ENCODE results near the gene TXNDC12.

TXNDC12 gene

DNA sequence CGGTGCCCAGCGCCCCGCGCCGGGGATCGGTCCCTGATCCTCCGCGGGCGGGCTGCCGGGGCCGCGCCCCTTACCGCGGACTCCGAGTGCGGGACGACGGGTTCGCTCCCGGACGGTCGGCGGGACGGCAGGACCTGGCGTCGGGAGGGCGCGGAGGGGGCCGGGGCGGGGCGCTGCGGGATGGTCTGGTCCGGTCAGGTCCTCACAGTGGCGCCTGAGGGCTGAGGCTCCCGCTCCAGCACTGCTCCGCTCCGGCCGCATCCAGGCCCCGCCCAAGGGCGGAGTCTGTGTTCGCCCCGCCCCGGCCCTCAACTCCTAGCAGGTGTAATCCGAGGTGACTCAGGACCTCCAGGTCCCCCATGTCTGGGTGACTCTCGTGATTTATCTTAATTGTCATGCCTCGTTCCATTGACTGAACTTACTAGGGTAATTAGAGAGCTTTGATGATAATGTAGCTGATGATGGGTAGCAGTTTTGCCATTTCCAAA lies 64.5 kb downstream of the TXNDC12 start, which contains the start of gene RAB3B:
Gene RAB3B, minus strand, starts transcription at position 223 of the 488 bp plus-strand sequence. CDS start 13,583 bp downstream, outside the sequence.
- DNase-seq: peak; percentile 51 to 74 (median 62)

DNA sequence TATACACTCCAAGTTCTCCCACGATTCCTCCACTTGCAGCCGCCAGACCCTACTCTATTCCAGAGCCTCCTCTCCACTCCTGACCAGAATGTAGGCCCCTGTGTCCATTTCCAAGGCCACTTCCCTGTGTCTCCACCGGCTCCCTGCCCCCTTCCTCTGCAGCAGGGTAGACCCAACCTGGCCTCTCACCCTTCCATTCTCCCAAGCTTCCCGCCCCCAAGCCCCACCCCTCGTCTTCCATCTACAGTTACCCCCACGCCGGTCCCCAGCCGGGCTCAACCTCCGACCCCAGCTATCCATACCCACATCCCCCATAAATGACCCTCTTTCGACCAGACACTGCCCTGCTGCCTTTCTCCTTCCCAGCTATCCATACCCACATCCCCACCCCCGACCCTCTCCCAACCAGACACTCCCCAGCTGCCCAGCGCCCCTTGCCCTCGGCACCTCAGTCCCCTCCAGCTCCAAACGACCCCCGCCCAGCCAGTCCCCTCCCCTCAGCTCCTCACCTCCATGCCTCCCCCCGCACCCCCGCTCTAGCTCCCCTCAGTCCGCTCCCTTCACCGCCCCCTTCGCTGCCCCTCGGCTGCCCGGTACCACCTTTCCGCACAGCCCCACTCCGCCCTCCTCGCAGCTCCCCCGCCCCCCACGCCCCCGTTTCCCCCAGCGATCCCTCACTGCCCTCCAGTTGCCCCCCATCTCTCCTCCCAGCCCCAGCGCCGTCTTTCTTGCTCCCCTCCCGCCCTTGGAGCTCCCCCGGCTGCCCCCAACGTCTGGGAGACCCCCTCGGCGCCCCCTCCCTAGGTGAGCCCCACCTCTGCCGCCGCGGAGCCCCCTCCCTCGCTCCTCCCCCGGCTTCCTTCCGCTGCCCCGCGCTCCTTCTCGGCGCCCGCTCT lies 65.2 kb downstream of the TXNDC12 start:
- no peak for DNase-seq

DNA sequence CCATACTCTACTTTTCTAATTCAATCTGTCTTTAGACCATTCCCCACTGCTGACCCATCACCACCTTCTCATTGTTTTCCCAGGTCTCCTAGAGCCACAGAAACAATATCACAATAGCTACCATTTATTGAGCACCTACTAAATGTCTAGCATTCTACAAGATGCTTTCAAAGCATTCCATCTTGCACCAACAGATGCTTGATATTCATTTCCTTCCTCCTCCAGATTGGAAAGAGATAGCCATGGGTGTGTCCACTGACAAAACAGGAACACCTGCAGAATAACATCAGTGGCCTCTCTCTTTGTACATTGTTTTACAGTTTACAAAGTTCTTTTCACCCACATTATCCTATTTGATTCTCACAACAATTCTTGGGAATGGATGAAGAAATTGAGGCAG lies 66.7 kb downstream of the TXNDC12 start:
- DNase-seq: no peak

DNA sequence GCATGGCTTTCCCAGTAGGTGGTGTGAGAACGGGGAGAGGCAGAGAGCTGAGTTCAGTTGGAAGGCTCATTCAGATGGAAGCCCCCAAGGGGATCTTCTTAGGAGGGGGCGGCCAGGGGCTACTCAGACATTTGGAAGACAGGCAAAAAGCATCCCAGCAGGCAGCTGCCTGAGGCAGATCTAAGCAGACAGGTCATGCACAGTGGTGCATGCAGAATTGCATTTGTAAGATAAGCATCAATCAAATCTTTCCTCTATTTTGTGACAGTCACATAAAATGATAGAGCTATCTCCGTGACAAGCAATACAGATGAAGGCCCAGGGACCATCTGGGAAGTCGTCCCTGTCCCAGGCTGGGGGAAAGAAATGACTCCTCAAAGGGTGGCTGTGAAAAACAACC lies 68.3 kb downstream of the TXNDC12 start:
- DNase-seq: no peak

DNA sequence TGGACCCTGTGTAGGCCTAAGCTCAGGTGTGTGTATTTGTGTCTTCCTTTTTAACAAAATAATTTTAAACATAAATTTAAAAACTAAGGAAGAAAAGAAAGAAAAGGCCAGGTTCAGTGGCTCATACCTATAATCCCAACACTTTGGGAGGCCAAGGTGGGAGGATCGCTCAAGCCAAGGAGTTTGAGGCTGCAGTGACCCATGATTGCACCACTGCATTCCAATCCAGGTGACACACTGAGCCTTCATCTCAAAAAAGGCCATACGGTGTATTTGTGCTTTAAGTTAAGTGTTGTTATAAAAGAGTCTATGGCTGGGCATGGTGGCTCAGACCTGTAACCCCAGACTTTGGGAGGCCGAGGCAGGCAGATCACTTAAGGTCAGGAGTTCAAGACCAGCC lies 72.8 kb downstream of the TXNDC12 start:
- no peak for DNase-seq

DNA sequence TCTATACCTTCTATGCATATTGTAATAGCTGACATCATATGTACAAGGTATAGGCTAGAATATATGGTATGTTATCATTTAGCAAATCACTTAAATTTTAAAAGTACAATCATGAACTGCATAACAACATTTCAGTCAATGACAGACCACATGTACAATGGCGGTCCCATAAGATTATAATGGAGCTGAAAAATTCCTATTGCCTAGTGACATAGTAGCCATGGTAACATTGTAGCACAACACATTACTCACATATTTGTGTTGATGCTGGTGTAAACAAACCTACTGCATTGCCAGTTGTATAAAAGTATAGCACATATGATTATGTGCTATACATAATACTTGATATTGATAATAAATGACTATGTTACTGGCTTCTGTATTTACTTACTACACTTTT lies 73.4 kb downstream of the TXNDC12 start:
- no peak for DNase-seq

DNA sequence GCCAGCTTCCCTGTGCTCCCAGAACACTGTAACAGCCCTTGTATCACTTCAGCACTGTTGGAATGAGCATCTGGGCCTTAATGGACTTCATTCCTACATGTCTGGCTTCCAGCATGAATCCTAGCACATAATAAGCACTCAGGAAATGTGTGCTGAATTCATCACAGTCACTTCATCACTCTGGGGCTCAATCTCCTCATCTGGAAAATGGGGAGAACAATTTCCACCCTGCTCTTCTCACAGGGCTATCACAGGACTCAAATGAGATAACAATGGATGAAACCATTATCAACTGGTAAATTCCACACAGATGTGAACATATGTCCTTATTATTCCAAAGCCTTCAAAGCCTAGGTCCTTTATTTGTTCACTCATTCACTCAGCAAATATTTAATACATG lies 76.9 kb downstream of the TXNDC12 start:
- no peak for DNase-seq

DNA sequence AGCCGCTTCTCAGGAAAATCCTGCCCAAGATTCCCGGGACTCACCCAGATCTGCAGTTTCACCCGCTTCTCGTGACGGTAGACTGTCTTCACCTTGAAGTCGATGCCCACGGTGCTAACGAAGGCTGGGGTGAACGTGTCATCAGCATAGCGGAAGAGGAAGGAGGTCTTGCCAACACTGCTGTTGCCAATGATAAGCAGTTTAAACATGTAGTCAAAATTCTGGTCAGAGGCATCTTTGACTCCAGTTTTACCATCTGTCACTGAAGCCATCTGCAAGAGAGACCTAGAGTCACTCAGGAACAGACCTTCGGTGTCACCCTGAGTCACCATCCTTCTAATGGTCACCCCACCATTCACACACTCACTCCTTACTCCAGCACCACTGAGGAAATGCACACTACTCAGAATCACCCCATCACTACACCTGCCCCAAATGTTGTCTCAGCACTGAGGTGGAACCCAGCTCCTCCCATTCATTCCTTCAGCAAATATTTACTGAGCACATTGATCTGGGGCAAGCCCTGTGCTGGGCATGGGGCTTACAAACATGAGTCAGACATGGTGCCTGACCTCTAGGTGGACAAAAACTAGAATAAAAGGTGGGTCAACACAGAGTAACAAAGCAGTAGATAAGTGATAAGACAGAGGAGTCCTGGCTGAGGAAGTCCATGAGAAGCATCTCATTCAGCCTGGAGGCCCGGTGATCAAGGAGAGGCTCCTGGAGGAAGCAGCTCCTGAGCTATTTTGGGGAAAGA lies 78.0 kb downstream of the TXNDC12 start:
- no peak for DNase-seq

DNA sequence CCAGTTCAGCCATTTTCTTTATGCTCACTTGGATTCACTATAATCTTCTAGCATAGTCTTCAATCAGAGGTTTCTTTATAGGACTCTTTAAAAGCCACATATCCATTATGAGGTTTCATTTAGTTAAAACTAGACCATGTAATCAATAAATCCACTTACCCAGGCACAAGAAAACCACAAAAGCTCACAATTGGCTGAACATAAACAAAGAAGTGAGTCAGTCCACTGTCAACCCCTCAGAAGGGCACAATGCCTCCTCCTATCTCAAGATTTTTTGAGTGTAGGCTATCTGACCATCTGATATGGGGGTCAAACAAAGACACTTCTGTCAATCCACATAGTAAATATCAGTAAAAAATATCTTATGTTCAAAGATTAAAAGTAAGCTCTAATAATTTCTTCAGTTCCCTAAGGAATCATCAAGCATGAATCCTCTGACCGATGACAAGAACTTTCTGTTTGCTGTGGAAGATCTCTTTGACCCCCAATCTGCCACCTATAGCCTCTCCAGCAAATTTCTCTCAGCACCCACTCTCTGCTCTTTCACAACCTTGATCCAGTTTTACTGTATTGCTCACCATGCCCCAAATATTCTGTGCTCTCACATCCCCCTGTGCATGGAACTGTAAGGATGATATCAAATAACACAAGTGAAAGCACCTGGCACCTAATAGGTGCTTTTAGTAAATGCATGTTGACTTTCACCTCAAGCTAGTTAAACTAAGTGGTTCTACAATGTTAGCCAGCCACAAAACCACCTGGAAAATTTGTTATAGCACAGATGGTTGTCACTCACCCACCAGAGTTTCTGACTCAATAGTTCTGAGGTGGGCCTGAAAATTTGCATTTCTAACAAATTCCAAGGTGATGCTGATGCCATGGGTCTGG lies 81.2 kb downstream of the TXNDC12 start:
- no peak for DNase-seq
